ENCODE results near the gene OR9Q1.

Gene OR9Q1

DNA sequence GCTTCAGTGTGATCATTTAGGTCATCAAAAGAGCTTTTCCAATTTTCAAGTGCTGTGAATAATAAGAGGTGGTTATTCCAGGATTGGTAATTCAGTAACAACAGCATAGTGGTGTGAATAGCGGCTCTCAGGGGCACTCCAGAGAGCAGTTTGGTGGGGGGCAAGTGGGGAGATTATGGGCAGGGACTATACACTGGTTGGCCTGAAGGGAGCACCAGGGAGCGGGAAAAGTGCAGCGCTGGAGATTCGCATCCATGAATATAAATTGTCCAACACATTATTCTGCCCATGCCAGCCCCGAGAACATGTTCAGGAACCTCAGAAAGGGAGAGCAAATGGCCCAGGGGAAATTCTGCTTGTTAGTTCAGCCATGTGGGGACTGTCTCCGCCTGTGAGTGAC is 45.0 kb downstream of the OR9Q1 start:
- H3K4me3 ChIP-seq (ENCODE audit: low read length): no peak overlapping the region
- DNase-seq (ENCODE audit: low read depth): no peak
- TF ChIP-seq, protein P1, sequence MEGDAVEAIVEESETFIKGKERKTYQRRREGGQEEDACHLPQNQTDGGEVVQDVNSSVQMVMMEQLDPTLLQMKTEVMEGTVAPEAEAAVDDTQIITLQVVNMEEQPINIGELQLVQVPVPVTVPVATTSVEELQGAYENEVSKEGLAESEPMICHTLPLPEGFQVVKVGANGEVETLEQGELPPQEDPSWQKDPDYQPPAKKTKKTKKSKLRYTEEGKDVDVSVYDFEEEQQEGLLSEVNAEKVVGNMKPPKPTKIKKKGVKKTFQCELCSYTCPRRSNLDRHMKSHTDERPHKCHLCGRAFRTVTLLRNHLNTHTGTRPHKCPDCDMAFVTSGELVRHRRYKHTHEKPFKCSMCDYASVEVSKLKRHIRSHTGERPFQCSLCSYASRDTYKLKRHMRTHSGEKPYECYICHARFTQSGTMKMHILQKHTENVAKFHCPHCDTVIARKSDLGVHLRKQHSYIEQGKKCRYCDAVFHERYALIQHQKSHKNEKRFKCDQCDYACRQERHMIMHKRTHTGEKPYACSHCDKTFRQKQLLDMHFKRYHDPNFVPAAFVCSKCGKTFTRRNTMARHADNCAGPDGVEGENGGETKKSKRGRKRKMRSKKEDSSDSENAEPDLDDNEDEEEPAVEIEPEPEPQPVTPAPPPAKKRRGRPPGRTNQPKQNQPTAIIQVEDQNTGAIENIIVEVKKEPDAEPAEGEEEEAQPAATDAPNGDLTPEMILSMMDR (conservative IDR thresholded peaks at IDR 0.05; ENCODE audit: low read depth, low read length): peak; percentile 4

DNA sequence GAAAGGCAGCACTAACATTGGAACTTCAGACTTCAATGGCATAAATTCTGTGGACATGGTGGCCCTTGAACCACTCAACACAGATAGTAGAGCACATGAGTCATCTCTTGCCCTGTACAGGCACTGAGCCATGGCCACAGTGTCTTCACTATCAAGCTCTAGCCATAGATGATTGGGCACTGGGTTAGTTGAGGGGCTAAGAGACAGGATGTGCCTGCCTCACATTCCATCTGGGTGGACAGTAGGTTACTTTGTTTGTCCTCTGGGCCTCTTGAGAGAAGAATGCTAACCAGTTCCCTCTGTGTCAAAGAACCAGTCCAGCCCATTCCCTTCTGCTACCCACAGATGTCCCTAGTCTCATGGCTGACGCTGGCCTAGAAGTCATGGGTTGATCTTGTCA is 46.9 kb downstream of the OR9Q1 start:
- no peak overlapping the region for H3K4me3 ChIP-seq (ENCODE audit: low read length)
- TF ChIP-seq, protein P1 (conservative IDR thresholded peaks at IDR 0.05; ENCODE audit: low read depth, low read length): no peak
- no peak for DNase-seq (ENCODE audit: low read depth)

DNA sequence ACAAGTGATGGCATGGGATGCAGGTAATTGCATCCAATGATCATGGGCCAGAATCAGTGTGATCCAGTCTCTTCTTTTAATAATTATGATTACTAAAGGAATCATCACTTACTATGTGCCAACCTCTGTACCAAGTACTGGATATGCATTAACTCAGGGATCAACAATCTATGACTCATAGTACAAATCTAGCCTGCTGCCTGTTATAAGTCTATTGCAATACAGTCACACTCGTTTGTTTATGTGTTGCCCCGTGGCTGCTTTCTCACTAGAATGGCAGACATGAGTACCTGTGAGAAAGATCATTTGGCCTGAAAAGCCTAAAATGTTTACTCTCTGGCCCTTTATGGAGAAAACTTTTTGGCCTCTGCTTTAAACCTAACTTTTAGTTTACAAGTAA is 52.1 kb downstream of the OR9Q1 start:
- no peak overlapping the region for H3K4me3 ChIP-seq (ENCODE audit: low read length)
- peak; percentile 73 for DNase-seq (ENCODE audit: low read depth)
- TF ChIP-seq, protein P1 (conservative IDR thresholded peaks at IDR 0.05; ENCODE audit: low read depth, low read length): no peak

DNA sequence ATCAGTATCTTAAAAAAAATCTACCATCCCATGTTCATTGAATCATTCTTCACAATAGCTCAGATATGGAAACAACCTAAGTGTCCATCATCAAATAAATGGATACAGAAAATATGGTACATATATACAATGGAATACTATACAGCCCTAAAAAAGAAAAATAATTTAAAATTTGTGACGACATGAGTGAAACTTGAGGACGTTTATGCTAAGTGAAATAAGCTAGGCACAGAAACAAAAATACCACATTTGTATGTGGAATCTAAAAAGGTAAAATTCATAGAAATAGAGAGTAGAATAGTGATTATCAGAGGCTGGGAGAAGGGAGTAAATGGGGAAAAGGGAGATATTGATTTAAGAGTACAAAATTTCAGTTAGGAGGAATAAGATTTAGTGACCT is 62.8 kb downstream of the OR9Q1 start:
- no peak for DNase-seq (ENCODE audit: low read depth)
- H3K4me3 ChIP-seq (ENCODE audit: low read length): no peak overlapping the region
- TF ChIP-seq, protein P1 (conservative IDR thresholded peaks at IDR 0.05; ENCODE audit: low read depth, low read length): no peak

DNA sequence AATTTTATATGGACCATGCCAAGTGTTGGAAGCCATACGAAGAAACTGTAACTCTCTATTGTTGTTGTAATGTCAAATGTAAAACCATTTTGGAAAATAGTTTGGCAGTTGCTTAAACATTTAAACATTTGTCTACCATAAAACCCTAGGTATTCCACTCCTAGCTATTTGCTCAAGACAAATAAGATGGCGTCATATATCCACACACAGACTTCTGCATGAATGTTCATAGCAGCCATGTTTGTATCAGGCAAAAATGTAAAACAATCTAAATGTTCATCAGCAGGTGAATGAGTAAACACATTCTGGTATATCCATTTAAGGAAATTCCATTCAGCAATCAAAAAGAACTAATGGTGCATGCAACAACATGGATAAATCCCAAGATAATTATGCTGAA is 73.8 kb downstream of the OR9Q1 start:
- DNase-seq (ENCODE audit: low read depth): no peak
- TF ChIP-seq, protein P1 (conservative IDR thresholded peaks at IDR 0.05; ENCODE audit: low read depth, low read length): no peak
- no peak overlapping the region for H3K4me3 ChIP-seq (ENCODE audit: low read length)

DNA sequence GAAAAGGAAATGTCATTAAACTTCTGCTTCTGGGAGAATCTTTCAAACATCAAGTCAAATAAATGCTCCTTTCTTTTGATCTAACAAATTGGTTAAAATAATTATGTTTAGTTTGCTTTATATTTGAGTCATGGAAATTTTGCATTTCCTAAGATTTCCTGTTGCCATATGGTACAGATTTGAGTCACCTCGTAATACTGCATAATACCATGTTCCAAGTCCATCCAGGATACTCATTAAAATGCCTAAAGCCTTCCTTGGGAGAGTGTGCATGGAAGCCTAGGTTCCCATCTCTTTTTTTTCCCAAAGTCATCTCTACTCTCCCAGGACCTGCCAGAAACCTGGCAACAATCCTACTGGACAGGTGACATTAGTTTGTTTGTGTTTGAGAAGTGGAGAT is 97.4 kb downstream of the OR9Q1 start:
- TF ChIP-seq, protein P1 (conservative IDR thresholded peaks at IDR 0.05; ENCODE audit: low read depth, low read length): no peak
- no peak overlapping the region for H3K4me3 ChIP-seq (ENCODE audit: low read length)
- no peak for DNase-seq (ENCODE audit: low read depth)

DNA sequence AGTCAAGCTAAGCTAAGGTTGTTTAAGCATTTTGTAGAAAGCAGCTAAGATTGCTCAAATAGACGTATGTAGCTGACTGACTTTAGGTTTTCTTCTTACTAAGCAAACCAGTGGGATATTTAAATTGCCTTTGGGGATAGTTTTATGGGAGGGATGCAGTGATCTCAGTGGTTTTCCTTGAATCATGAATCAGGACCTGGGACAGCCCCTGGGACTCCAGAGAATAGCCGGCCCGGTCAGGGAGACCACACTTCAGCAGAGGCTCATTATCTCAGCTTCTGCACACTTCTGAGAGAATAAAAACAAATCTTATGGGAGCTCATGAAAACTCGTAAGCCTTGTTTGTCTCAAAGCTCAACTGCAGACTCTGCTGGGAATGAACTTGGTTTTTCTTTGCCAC is 101.8 kb downstream of the OR9Q1 start, which contains the start of gene OR9I1:
Gene OR9I1, minus strand, starts transcription at position 62 of the 400 bp plus-strand sequence. CDS start 6,086 bp downstream, outside the sequence.
- TF ChIP-seq, protein P1 (conservative IDR thresholded peaks at IDR 0.05; ENCODE audit: low read depth, low read length): no peak
- no peak for DNase-seq (ENCODE audit: low read depth)
- H3K4me3 ChIP-seq (ENCODE audit: low read length): no peak within 1 kb of the TSS
